Gastroesophageal sphincter (tissue), 3 donors: ENCODE data around the gene ROBO1.

Experiments
- POLR2AphosphoS5 ChIP-seq: sonication (generic); formaldehyde crosslinking; IDR thresholded peaks from one replicate; pipeline ENCODE4 v1.6.1; 2017; ENCODE audit warnings: antibody characterized with exemption
- TF ChIP-seq, protein P1 (sequence below), 4 experiments: fragments of 200-600 bp in 2 of 4; fragments of 450-650 bp in 2 of 4; sonication (generic) in 1 of 4; IDR thresholded peaks; one replicate each; pipeline ENCODE4 v1.5.1; 2017 to 2019; ENCODE audit warnings: antibody characterized with exemption in 4 of 4, mild to moderate bottlenecking in 2 of 4, moderate library complexity in 2 of 4

DNA sequence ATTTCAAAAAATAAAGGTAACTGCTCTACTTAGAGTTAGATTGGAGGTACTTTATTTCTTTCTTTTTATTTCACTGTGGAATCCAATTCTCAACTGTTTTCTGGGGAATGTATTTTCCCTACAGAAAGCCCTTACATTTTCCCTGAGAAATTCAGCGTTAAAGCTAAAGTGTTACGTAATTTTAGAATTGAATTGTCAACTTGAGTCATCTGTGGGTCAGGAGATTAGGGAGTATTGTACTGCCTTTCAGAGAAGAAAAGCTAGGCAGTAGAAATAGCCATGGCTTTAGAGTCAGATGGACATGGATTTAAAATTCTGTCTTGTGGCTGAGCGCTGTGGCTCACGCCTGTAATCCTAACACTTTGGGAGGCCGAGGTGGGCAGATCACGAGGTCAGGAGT, 728.6 kb downstream of the ROBO1 start:
- TF ChIP-seq, protein P1, sequence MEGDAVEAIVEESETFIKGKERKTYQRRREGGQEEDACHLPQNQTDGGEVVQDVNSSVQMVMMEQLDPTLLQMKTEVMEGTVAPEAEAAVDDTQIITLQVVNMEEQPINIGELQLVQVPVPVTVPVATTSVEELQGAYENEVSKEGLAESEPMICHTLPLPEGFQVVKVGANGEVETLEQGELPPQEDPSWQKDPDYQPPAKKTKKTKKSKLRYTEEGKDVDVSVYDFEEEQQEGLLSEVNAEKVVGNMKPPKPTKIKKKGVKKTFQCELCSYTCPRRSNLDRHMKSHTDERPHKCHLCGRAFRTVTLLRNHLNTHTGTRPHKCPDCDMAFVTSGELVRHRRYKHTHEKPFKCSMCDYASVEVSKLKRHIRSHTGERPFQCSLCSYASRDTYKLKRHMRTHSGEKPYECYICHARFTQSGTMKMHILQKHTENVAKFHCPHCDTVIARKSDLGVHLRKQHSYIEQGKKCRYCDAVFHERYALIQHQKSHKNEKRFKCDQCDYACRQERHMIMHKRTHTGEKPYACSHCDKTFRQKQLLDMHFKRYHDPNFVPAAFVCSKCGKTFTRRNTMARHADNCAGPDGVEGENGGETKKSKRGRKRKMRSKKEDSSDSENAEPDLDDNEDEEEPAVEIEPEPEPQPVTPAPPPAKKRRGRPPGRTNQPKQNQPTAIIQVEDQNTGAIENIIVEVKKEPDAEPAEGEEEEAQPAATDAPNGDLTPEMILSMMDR (IDR thresholded peaks at IDR 0.05), result no peak
- no peak for TF ChIP-seq POLR2AphosphoS5
